Left colon (tissue), 2 donors: Measurements from ENCODE around the gene CNTNAP5. TPM values are rescaled to one million over a fixed set of nuclear protein-coding genes. Genes with fewer than 3 reads are reported as not detected.

Experiments
- ATAC-seq: fragments of 200-7000 bp; cut with Tn5 transposase; one replicate; pipeline ENCODE4 v1.9.1; 2020; ENCODE audit warnings: mild to moderate bottlenecking, moderate library complexity
- DNase-seq, 2 donors: peaks; one replicate each; pipeline ENCODE4 v3.0.0-alpha.2; 2020
- intact Hi-C, 2 donors: fragments of 100-400 bp; cut with DNase I in 1 of 2; cut with micrococcal nuclease in 1 of 2; formaldehyde crosslinking; loops; one replicate each; pipeline versions ENCODE4 v1.11.2 to v1.14.0; 2022; cut with DNase I, micrococcal nuclease
- total RNA-seq, 2 donors: library from RNA; stranded (reverse); fragmentation: NEBNext Ultra II Directional; extraction: Animal tissue kit (Norgen Biotek cat#: 25700); gene quantifications; one replicate each; pipeline ENCODE4 v1.2.1, GENCODE V29; 2021
- donor health status: DM: no; HTN: no; CAD: no.
- donor health status: DM: yes; HTN: yes; CAD: no.

CNTNAP5 gene
- total RNA-seq, 2 donors from 2014 or later: 0.08 TPM; not detected in 1

GRCh38 chr2:124050833-124051497, 25.9 kb downstream of the CNTNAP5 start:
- intact Hi-C loops: no loop called here
- DNase-seq (no peak), ATAC-seq (no peak)

GRCh38 chr2:124053796-124054195, 28.7 kb downstream of the CNTNAP5 start:
- ATAC-seq: no peak
- no peak for DNase-seq
- intact Hi-C loops: no loop called here

- DNase-seq (no peak), ATAC-seq (no peak)
- intact Hi-C loops: no loop called here
Observed at GRCh38 chr2:124063596-124063995, 38.5 kb downstream of the CNTNAP5 start.

GRCh38 chr2:124065636-124066035, 40.5 kb downstream of the CNTNAP5 start:
- DNase-seq (no peak), ATAC-seq (no peak)
- intact Hi-C loops: no loop called here

GRCh38 chr2:124066776-124067175, 41.7 kb downstream of the CNTNAP5 start:
- ATAC-seq: no peak
- intact Hi-C loops: no loop called here
- DNase-seq: no peak

- DNase-seq (no peak), ATAC-seq (no peak)
- intact Hi-C loops: no loop called here
Observed at GRCh38 chr2:124079045-124079444, 54.0 kb downstream of the CNTNAP5 start.

- intact Hi-C loops: no loop called here
- DNase-seq (no peak), ATAC-seq (peak; percentile 44)
Observed at GRCh38 chr2:124080281-124081153, 55.4 kb downstream of the CNTNAP5 start.

- intact Hi-C loops: no loop called here
- ATAC-seq (no peak), DNase-seq (no peak)
Observed at GRCh38 chr2:124081154-124081716, 56.1 kb downstream of the CNTNAP5 start.

- DNase-seq (no peak), ATAC-seq (no peak)
- intact Hi-C loops: no loop called here
Observed at GRCh38 chr2:124088616-124089015, 63.5 kb downstream of the CNTNAP5 start.

GRCh38 chr2:124091721-124092120, 66.6 kb downstream of the CNTNAP5 start:
- ATAC-seq (no peak), DNase-seq (no peak)
- intact Hi-C loops: no loop called here

GRCh38 chr2:124092651-124093050, 67.6 kb downstream of the CNTNAP5 start:
- intact Hi-C loops: no loop called here
- ATAC-seq (no peak), DNase-seq (no peak)

- ATAC-seq: no peak
- DNase-seq: no peak
- intact Hi-C loops: no loop called here
Observed at GRCh38 chr2:124104914-124105313, 79.8 kb downstream of the CNTNAP5 start.

- DNase-seq (no peak), ATAC-seq (no peak)
- intact Hi-C loops: no loop called here
Observed at GRCh38 chr2:124112206-124112605, 87.1 kb downstream of the CNTNAP5 start.

- intact Hi-C loops: no loop called here
- ATAC-seq: no peak
- no peak for DNase-seq
Observed at GRCh38 chr2:124112966-124113365, 87.9 kb downstream of the CNTNAP5 start.

GRCh38 chr2:124120246-124120645, 95.2 kb downstream of the CNTNAP5 start:
- DNase-seq (no peak), ATAC-seq (no peak)
- intact Hi-C loops: no loop called here

- ATAC-seq: no peak
- no peak for DNase-seq
- intact Hi-C loops: no loop called here
Observed at GRCh38 chr2:124121106-124121505, 96.0 kb downstream of the CNTNAP5 start.

- intact Hi-C loops: no loop called here
- ATAC-seq (no peak), DNase-seq (no peak)
Observed at GRCh38 chr2:124121760-124122275, 96.7 kb downstream of the CNTNAP5 start.

GRCh38 chr2:124122340-124122739, 97.3 kb downstream of the CNTNAP5 start:
- DNase-seq (no peak), ATAC-seq (no peak)
- intact Hi-C loops: no loop called here

- DNase-seq (no peak), ATAC-seq (no peak)
- intact Hi-C loops: no loop called here
Observed at GRCh38 chr2:124131276-124131675, 106.2 kb downstream of the CNTNAP5 start.

- DNase-seq (no peak), ATAC-seq (no peak)
- intact Hi-C loops: no loop called here
Observed at GRCh38 chr2:124136110-124136509, 111.0 kb downstream of the CNTNAP5 start.
